GM12878 (cell line): Measurements from ENCODE around the gene MGLL. TPM values are rescaled to one million over a fixed set of nuclear protein-coding genes. Genes with fewer than 3 reads are reported as not detected.

Source experiments
- ATAC-seq: fragments of 200-7000 bp; cut with Tn5 transposase; 3 replicates; pipeline ENCODE4 v1.9.1; 2020; ENCODE audit warnings: mild to moderate bottlenecking, moderate library complexity
- BruUV-seq: library from RNA; stranded (reverse); fragments of 400-500 nt; replicated peaks from 2 replicates; lab custom pipeline; 2021; lab: Mats Ljungman, UMichigan
- CTCF ChIA-PET: fragments of 300-600 bp; sonication (Branson Sonifier 250); formaldehyde crosslinking; extraction: SDS; loops from one replicate; lab custom pipeline; 2021; ENCODE audit warnings: inconsistent platforms; lab: Yijun Ruan, JAX
- POLR2A ChIA-PET: fragments of 350-600 bp; formaldehyde crosslinking; extraction: SDS; loops from one replicate; lab custom pipeline; 2021; ENCODE audit warnings: inconsistent platforms; lab: Charles Lee
- RAD21 ChIA-PET: fragments of 300-600 bp; sonication (Branson Sonifier 250); formaldehyde crosslinking; loops from one replicate; lab custom pipeline; 2023; ENCODE audit warnings: antibody characterized with exemption; ENCODE audit not compliant: unreplicated experiment; lab: Charles Lee
- SMC1A ChIA-PET: fragments of 300-600 bp; sonication (Branson Sonifier 250); formaldehyde crosslinking; loops from one replicate; lab custom pipeline; 2023; ENCODE audit not compliant: unreplicated experiment, uncharacterized antibody; lab: Charles Lee
- DNase-seq: peaks from one replicate; pipeline ENCODE4 v3.0.0-alpha.2; 2011; ENCODE audit warnings: low read depth, low spot score
- FAIRE-seq: peaks from 3 replicates; lab custom pipeline; 2011; peaks lifted over from hg19 to GRCh38; lab: Jason Lieb, UNC
- H2AFZ ChIP-seq: 2 replicates; pipeline ENCODE4 v1.6.0; 2011; ENCODE audit warnings: low read depth, low read length, control low read depth; ENCODE audit not compliant: control insufficient read depth
- H3K27ac ChIP-seq: 2 replicates; pipeline ENCODE4 v1.5.1; 2011; ENCODE audit warnings: control low read depth; ENCODE audit not compliant: control insufficient read depth, insufficient read depth
- H3K27me3 ChIP-seq, 2 experiments: replicated peaks in 1 of 2; 2 replicates each; pipeline versions ENCODE4 v1.6.0 to v1.6.1; 2011; ENCODE audit warnings: low read length in 1 of 2; ENCODE audit not compliant: control insufficient read depth in 2 of 2, insufficient read depth in 2 of 2
- H3K36me3 ChIP-seq, 2 experiments: 2 replicates each; pipeline ENCODE4 v1.5.1; 2011; ENCODE audit warnings: low read length in 1 of 2; ENCODE audit not compliant: control insufficient read depth in 2 of 2, insufficient read depth in 2 of 2
- H3K4me1 ChIP-seq: 2 replicates; pipeline ENCODE4 v1.6.1; 2011; ENCODE audit warnings: mild to moderate bottlenecking, low read length, moderate library complexity, mixed read lengths; ENCODE audit not compliant: control insufficient read depth, insufficient read depth
- H3K4me2 ChIP-seq: 2 replicates; pipeline ENCODE4 v1.6.0; 2011; ENCODE audit warnings: control low read depth; ENCODE audit not compliant: control insufficient read depth, insufficient read depth
- H3K4me3 ChIP-seq: fragments of 200-600 bp; sonication (generic); 2 replicates; pipeline ENCODE4 v1.5.1; 2016
- H3K79me2 ChIP-seq: 2 replicates; pipeline ENCODE4 v1.6.0; 2011; ENCODE audit warnings: low read length; ENCODE audit not compliant: control insufficient read depth, insufficient read depth
- H3K9ac ChIP-seq: 2 replicates; pipeline ENCODE4 v1.8.0; 2011; ENCODE audit warnings: low read length, control low read depth, mixed read lengths; ENCODE audit not compliant: control insufficient read depth, insufficient read depth
- H3K9me3 ChIP-seq: replicated peaks from 3 replicates; pipeline ENCODE4 v1.5.1; 2011; ENCODE audit warnings: mild to moderate bottlenecking, low read length; ENCODE audit not compliant: control insufficient read depth, insufficient read depth
- H4K20me1 ChIP-seq: 2 replicates; pipeline ENCODE4 v1.6.0; 2011; ENCODE audit not compliant: control insufficient read depth, insufficient read depth
- CREM ChIP-seq: IDR thresholded peaks from 2 replicates; pipeline ENCODE4 v1.6.1; 2014; ENCODE audit warnings: antibody characterized with exemption, low read depth
- CTCF ChIP-seq, 3 experiments: IDR thresholded peaks in 2 of 3; conservative IDR thresholded peaks in 1 of 3; 2 replicates each; pipeline ENCODE4 v1.5.1; 2011; ENCODE audit warnings: low read depth in 3 of 3, low read length in 3 of 3, mild to moderate bottlenecking in 3 of 3, control low read depth in 2 of 3, moderate library complexity in 2 of 3, inconsistent platforms in 1 of 3, mixed read lengths in 1 of 3; ENCODE audit not compliant: control insufficient read depth in 2 of 3, insufficient read depth in 1 of 3; ENCODE audit errors: extremely low read depth in 1 of 3
- E2F8 ChIP-seq: fragments of 450-650 bp; IDR thresholded peaks from 2 replicates; pipeline ENCODE4 v1.6.1; 2018; ENCODE audit warnings: mild to moderate bottlenecking, low read depth, moderate library complexity; ENCODE audit not compliant: partially characterized antibody
- KDM1A ChIP-seq: fragments of 200-600 bp; sonication (generic); IDR thresholded peaks from 2 replicates; pipeline ENCODE4 v1.6.1; 2016; ENCODE audit warnings: borderline replicate concordance
- KLF5 ChIP-seq: fragments of 450-650 bp; IDR thresholded peaks from 2 replicates; pipeline ENCODE4 v1.6.1; 2014; ENCODE audit warnings: mild to moderate bottlenecking; ENCODE audit not compliant: partially characterized antibody
- PRDM15 ChIP-seq: fragments of 450-650 bp; formaldehyde crosslinking; IDR thresholded peaks from 2 replicates; pipeline ENCODE4 v1.4.0; 2020; ENCODE audit warnings: mild to moderate bottlenecking, moderate library complexity
- RBBP5 ChIP-seq: fragments of 200-600 bp; sonication (generic); conservative IDR thresholded peaks from 2 replicates; pipeline ENCODE4 v1.6.1; 2016
- SMAD1 ChIP-seq: fragments of 450-650 bp; IDR thresholded peaks from 2 replicates; pipeline ENCODE4 v1.6.1; 2018; ENCODE audit warnings: mild to moderate bottlenecking, low read depth; ENCODE audit not compliant: partially characterized antibody
- SMARCA5 ChIP-seq: fragments of 450-650 bp; IDR thresholded peaks from 2 replicates; pipeline ENCODE4 v1.6.1; 2017; ENCODE audit warnings: mild to moderate bottlenecking
- TCF7 ChIP-seq: IDR thresholded peaks from 2 replicates; pipeline ENCODE4 v1.6.1; 2014; ENCODE audit warnings: antibody characterized with exemption, borderline replicate concordance
- ZBTB33 ChIP-seq: fragments of 450-650 bp; IDR thresholded peaks from 2 replicates; pipeline ENCODE4 v1.6.1; 2017; ENCODE audit warnings: mild to moderate bottlenecking
- ZNF384 ChIP-seq: IDR thresholded peaks from 2 replicates; pipeline ENCODE4 v1.6.1; 2012; ENCODE audit warnings: low read depth, mild to moderate bottlenecking, low read length, improper control_type of control experiment, borderline replicate concordance
- WGBS: methylation state at CpG from one replicate; pipeline ENCODE4 v1.1.6; 2016; ENCODE audit warnings: low lambda C conversion rate; ENCODE audit not compliant: insufficient replicate concordance, insufficient coverage; ENCODE audit errors: missing lambda C conversion rate; 5-methylcytosine and 5-hydroxymethylcytosine counted together
- in situ Hi-C: fragments of 300-500 bp; cut with MboI; formaldehyde crosslinking; loops from 9 replicates; pipeline ENCODE4 v1.14.3; 2018; ENCODE audit warnings: mixed read lengths
- intact Hi-C: fragments of 100-400 bp; cut with micrococcal nuclease; formaldehyde crosslinking; loops from one replicate; pipeline ENCODE4 v1.14.2; 2022; ENCODE audit not compliant: unreplicated experiment
- polyA plus RNA-seq, 11 experiments: library from polyadenylated mRNA; depleted of rRNA in 4 of 11; unstranded in 6 of 11; stranded (reverse) in 5 of 11; fragments of >200 nt; fragmentation: Nextera tagmentation in 4 of 11; fragmentation: Illumina TruSeq in 1 of 11; extraction: Ambion mirVana in 4 of 11; extraction: Trizol in 1 of 11; gene quantifications; 1 replicate in 1 of 11; 2 replicates in 10 of 11; pipeline versions ENCODE4 v1.2.1 to v1.2.3, GENCODE V29; 2011 to 2016; ENCODE audit warnings: inconsistent platforms in 2 of 11, missing spikeins in 2 of 11, low read depth in 1 of 11
- total RNA-seq, 4 experiments: library from RNA; depleted of rRNA in 3 of 4; stranded (reverse); fragments of >200 nt in 3 of 4; fragmentation: Illumina TruSeq in 1 of 4; extraction: Trizol in 1 of 4; gene quantifications; 2 replicates each; pipeline versions ENCODE4 v1.2.1 to v1.2.3, GENCODE V29; 2013 to 2021

MGLL gene
- total and polyA plus RNA-seq, 10 of the 15 experiments (the other 5 are each of a cell fraction or from before 2014, with no cell fraction given) = 44.9 to 177 (median 72.9) TPM

- peak overlapping the region; percentile 45; the same call in 1 of the 2 replicates for H3K27ac ChIP-seq
- peaks cover 5% of the 10 kb centered on the region; the same call in 1 of the 3 replicates for H3K9me3 ChIP-seq
- H3K4me3 ChIP-seq = no peak overlapping the region
- BruUV-seq = no TSS peak
- ChIA-PET CTCF (interaction anchor here (0.7 to 1.1 kb wide), 2 partner anchors 15 to 73 kb away, joined by 3 to 4 read pairs; no protein-coding TSS in a partner anchor), RAD21 (interaction anchor here (0.9 to 2.2 kb wide), 4 partner anchors 8 to 56 kb away, joined by 3 to 7 read pairs (median 5); no protein-coding TSS in a partner anchor), SMC1A (interaction anchor here (1.1 to 2.5 kb wide), 5 partner anchors 12 to 149 kb away, joined by 3 to 14 read pairs (median 10); partner anchors contain the start of gene MGLL), POLR2A (interaction anchor here (1.2 to 3.0 kb wide), 4 partner anchors 11 to 33 kb away, joined by 3 to 13 read pairs (median 5); partner anchors contain the start of gene MGLL)
- peaks cover 16 to 40% of the 10 kb centered on the region in 2 experiments for H3K36me3 ChIP-seq
- H3K79me2 ChIP-seq = no peaks in the 10 kb centered on the region; the same call in 1 of the 2 replicates
- H3K27me3 ChIP-seq = no peaks in the 10 kb centered on the region
- H2AFZ ChIP-seq = no peak overlapping the region
- H3K9ac ChIP-seq = no peak overlapping the region
- WGBS = 100% methylated on average over 1 of the region's 1 CpG
- DNase-seq (no peak), ATAC-seq (no peak), FAIRE-seq (no peak)
- no peak overlapping the region for H3K4me2 ChIP-seq
- H3K4me1 ChIP-seq = peaks cover 22% of the 10 kb centered on the region
- H4K20me1 ChIP-seq = no peaks in the 10 kb centered on the region
- in situ Hi-C loops (no loop called here), intact Hi-C loops (no loop called here)
- TF ChIP-seq PRDM15 (CRISPR knock-in tag) (no peak), CREM (no peak), ZBTB33 (no peak), CTCF (IDR thresholded peaks at IDR 0.05 in 2 of 3, conservative IDR thresholded peaks at IDR 0.05 in 1 of 3; ENCODE audit: control insufficient read depth in 2 of 3, extremely low read depth in 1 of 3, insufficient read depth in 1 of 3, low read depth in 3 of 3, low read length in 3 of 3) (no peak), KLF5 (no peak), RBBP5 (no peak), E2F8 (no peak), ZNF384 (no peak), SMAD1 (no peak), TCF7 (no peak), SMARCA5 (no peak), KDM1A (no peak)
Observed at GRCh38 chr3:127809211-127809610, 13.1 kb downstream of the MGLL start.
